ENCODE data around the gene CNTNAP2. TPM values are rescaled to one million over a fixed set of nuclear protein-coding genes. Genes with fewer than 3 reads are reported as not detected.

Gene CNTNAP2
- total and polyA plus RNA-seq, 2 of the 4 experiments (the other 2 are of a cell fraction): not detected

DNA sequence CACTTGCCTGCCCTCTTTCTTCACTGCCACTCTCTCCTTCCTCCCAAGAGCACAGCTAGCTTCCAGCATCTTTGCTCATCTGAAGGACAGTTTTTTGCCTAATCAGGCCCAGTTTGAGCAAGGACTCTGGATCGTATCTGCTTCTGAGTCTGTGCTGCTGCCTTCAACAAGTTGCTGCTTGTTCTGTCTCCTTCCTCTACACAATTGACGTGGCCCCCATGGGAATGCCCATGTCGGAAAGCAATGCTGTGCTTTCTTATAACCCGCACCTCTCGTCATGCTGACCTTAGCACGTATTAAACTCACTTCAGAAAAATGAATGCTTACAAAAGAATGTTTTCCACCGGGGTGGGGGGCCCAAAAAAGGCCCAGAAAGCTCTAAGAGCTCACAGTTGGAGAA lies 2149.3 kb downstream of the CNTNAP2 start:
- in situ Hi-C loops (cut with MboI; ENCODE audit: low sequenced_read_pairs) (loop anchor here (25.0 kb wide), 2 partner anchors 696 to 829 kb away; no protein-coding TSS in a partner anchor), dilution Hi-C loops (cut with HindIII; ENCODE audit: low sequenced_read_pairs, unreplicated experiment) (no loop called here), intact Hi-C loops (cut with micrococcal nuclease) (loop anchor here (10.0 kb wide), 1 partner anchor 699 kb away; no protein-coding TSS in a partner anchor)
- Histone ChIP-seq H3K27ac (ENCODE audit: insufficient read depth, low read length) (no peak overlapping the region), H2BK120ac (ENCODE audit: low read depth, low read length) (no peak overlapping the region), H3K23ac (ENCODE audit: low read depth, low read length) (no peak overlapping the region), H2AFZ (replicated peaks; ENCODE audit: low read length, poor library complexity) (no peak overlapping the region), H3K4ac (ENCODE audit: low read depth, low read length) (no peak overlapping the region), H3K79me1 (ENCODE audit: low read depth in 1 of 2, low read length in 2 of 2) (no peaks in the 10 kb centered on the region), H4K5ac (ENCODE audit: low read depth, low read length) (no peak overlapping the region), H3K4me1 (ENCODE audit: control insufficient read depth, insufficient read depth, low read length) (no peaks in the 10 kb centered on the region), H3K9ac (ENCODE audit: low read depth, low read length) (no peak overlapping the region), H2BK20ac (ENCODE audit: low read depth, low read length) (no peak overlapping the region), H3K18ac (ENCODE audit: low read depth, low read length) (no peak overlapping the region), H3K9me1 (ENCODE audit: insufficient read depth, low read length) (no peaks in the 10 kb centered on the region), H3K4me2 (ENCODE audit: low read depth, low read length) (no peak overlapping the region), H4K91ac (ENCODE audit: insufficient read depth, low read depth, low read length) (no peak overlapping the region), H3K4me3 (ENCODE audit: insufficient read depth, low read depth, low read length) (no peak overlapping the region), H3K56ac (ENCODE audit: extremely low read depth, insufficient read depth, low read length) (no peak overlapping the region), H3K27me3 (ENCODE audit: control insufficient read depth, insufficient read depth, low read length) (no peaks in the 10 kb centered on the region), H4K20me1 (ENCODE audit: insufficient read depth, low read length) (no peaks in the 10 kb centered on the region), H2AK5ac (ENCODE audit: low read depth, low read length) (no peak overlapping the region), H2BK15ac (ENCODE audit: low read depth, low read length) (no peak overlapping the region), H3K9me3 (ENCODE audit: control insufficient read depth, insufficient read depth, low read length) (peaks cover 3% of the 10 kb centered on the region), H3K14ac (replicated peaks; ENCODE audit: low read depth, low read length) (no peak overlapping the region), H4K8ac (ENCODE audit: low read depth in 2 of 2, low read length in 2 of 2) (no peak overlapping the region), H3K36me3 (ENCODE audit: control insufficient read depth, insufficient read depth, low read length) (no peaks in the 10 kb centered on the region), H2BK5ac (ENCODE audit: low read depth, low read length, poor library complexity, severe bottlenecking) (no peak overlapping the region), H2AK9ac (replicated peaks; ENCODE audit: low read depth, low read length, poor library complexity) (no peak overlapping the region)
- CTCF ChIA-PET: no interaction called here
- no peak for ATAC-seq (ENCODE audit: low read depth)
- WGBS, 2 experiments (ENCODE audit: extremely low coverage in 2 of 2, insufficient read length in 1 of 2): 20% methylated on average over 1 of the region's 7 CpGs; no CpG with 5 or more reads in 1 of the 2 experiments
- no TSS peak for BruUV-seq (replicated peaks)
- no peak for DNase-seq
- POLR2A ChIA-PET (ENCODE audit: unreplicated experiment): no interaction called here
- TF ChIP-seq, protein P1, sequence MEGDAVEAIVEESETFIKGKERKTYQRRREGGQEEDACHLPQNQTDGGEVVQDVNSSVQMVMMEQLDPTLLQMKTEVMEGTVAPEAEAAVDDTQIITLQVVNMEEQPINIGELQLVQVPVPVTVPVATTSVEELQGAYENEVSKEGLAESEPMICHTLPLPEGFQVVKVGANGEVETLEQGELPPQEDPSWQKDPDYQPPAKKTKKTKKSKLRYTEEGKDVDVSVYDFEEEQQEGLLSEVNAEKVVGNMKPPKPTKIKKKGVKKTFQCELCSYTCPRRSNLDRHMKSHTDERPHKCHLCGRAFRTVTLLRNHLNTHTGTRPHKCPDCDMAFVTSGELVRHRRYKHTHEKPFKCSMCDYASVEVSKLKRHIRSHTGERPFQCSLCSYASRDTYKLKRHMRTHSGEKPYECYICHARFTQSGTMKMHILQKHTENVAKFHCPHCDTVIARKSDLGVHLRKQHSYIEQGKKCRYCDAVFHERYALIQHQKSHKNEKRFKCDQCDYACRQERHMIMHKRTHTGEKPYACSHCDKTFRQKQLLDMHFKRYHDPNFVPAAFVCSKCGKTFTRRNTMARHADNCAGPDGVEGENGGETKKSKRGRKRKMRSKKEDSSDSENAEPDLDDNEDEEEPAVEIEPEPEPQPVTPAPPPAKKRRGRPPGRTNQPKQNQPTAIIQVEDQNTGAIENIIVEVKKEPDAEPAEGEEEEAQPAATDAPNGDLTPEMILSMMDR (conservative IDR thresholded peaks at IDR 0.05; ENCODE audit: low read depth, low read length): no peak
- no peak for TF ChIP-seq RAD21 (IDR thresholded peaks at IDR 0.05; ENCODE audit: low read length)
- no peak for TF ChIP-seq MXI1 (IDR thresholded peaks at IDR 0.05; ENCODE audit: borderline replicate concordance, low read depth, low read length)
- TF ChIP-seq CEBPB (IDR thresholded peaks at IDR 0.05; ENCODE audit: low read depth, low read length): no peak
- TF ChIP-seq MAZ (IDR thresholded peaks at IDR 0.05; ENCODE audit: borderline replicate concordance, low read depth, low read length): no peak
- TF ChIP-seq NFE2L2 (IDR thresholded peaks at IDR 0.05; ENCODE audit: low read depth, low read length): no peak
- TF ChIP-seq, protein P2, sequence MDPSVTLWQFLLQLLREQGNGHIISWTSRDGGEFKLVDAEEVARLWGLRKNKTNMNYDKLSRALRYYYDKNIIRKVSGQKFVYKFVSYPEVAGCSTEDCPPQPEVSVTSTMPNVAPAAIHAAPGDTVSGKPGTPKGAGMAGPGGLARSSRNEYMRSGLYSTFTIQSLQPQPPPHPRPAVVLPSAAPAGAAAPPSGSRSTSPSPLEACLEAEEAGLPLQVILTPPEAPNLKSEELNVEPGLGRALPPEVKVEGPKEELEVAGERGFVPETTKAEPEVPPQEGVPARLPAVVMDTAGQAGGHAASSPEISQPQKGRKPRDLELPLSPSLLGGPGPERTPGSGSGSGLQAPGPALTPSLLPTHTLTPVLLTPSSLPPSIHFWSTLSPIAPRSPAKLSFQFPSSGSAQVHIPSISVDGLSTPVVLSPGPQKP (IDR thresholded peaks at IDR 0.05; ENCODE audit: borderline replicate concordance, low read depth, low read length): no peak
- no peak for TF ChIP-seq CHD1 (IDR thresholded peaks at IDR 0.05; ENCODE audit: low read depth, low read length)
- TF ChIP-seq, protein P3, sequence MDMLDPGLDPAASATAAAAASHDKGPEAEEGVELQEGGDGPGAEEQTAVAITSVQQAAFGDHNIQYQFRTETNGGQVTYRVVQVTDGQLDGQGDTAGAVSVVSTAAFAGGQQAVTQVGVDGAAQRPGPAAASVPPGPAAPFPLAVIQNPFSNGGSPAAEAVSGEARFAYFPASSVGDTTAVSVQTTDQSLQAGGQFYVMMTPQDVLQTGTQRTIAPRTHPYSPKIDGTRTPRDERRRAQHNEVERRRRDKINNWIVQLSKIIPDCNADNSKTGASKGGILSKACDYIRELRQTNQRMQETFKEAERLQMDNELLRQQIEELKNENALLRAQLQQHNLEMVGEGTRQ (IDR thresholded peaks at IDR 0.05; ENCODE audit: low read depth, low read length): no peak
- no peak for TF ChIP-seq SMC3 (IDR thresholded peaks at IDR 0.05; ENCODE audit: low read depth, low read length)
- TF ChIP-seq MAFK (IDR thresholded peaks at IDR 0.05; ENCODE audit: low read depth, low read length): no peak
- TF ChIP-seq BHLHE40 (IDR thresholded peaks at IDR 0.05; ENCODE audit: low read depth, low read length): no peak
